RWPE2 (cell line): Measurements from ENCODE around the gene MINDY4.

Source experiments
- ATAC-seq: fragments of 200-7000 bp; cut with Tn5 transposase; 3 replicates; pipeline ENCODE4 v1.9.1; 2021; ENCODE audit warnings: low read depth
- DNase-seq: peaks from one replicate; pipeline ENCODE4 v3.0.0-alpha.2; 2020; ENCODE audit warnings: low spot score
- H3K27ac ChIP-seq: fragments of 450-650 bp; 2 replicates; pipeline ENCODE4 v1.5.1; 2017; ENCODE audit warnings: mild to moderate bottlenecking; ENCODE audit not compliant: poor library complexity, severe bottlenecking
- H3K27me3 ChIP-seq: fragments of 250-450 bp; sonication (Bioruptor Pico); 2 replicates; pipeline ENCODE4 v1.5.1; 2021; ENCODE audit warnings: mild to moderate bottlenecking, moderate library complexity; ENCODE audit not compliant: insufficient read depth, poor library complexity, severe bottlenecking
- H3K36me3 ChIP-seq: fragments of 250-450 bp; sonication (Bioruptor Pico); 2 replicates; pipeline ENCODE4 v1.5.1; 2020; ENCODE audit warnings: low read depth, mild to moderate bottlenecking, moderate library complexity
- H3K4me1 ChIP-seq: fragments of 250-450 bp; sonication (Bioruptor Pico); 2 replicates; pipeline ENCODE4 v1.5.1; 2021; ENCODE audit warnings: mild to moderate bottlenecking, moderate library complexity; ENCODE audit not compliant: insufficient read depth, poor library complexity, severe bottlenecking
- H3K4me3 ChIP-seq: fragments of 250-450 bp; sonication (Bioruptor Pico); 2 replicates; pipeline ENCODE4 v1.5.1; 2021; ENCODE audit warnings: mild to moderate bottlenecking, moderate library complexity; ENCODE audit not compliant: severe bottlenecking
- H3K9me3 ChIP-seq: fragments of 250-450 bp; sonication (Bioruptor Pico); 2 replicates; pipeline ENCODE4 v1.5.1; 2021; ENCODE audit warnings: mild to moderate bottlenecking, moderate library complexity; ENCODE audit not compliant: severe bottlenecking
- TF ChIP-seq, protein P1 (sequence below): fragments of 450-650 bp; IDR thresholded peaks from one replicate; pipeline ENCODE4 v1.5.1; 2017; ENCODE audit warnings: mild to moderate bottlenecking, moderate library complexity; ENCODE audit not compliant: poor library complexity, severe bottlenecking

The MINDY4 gene

DNA sequence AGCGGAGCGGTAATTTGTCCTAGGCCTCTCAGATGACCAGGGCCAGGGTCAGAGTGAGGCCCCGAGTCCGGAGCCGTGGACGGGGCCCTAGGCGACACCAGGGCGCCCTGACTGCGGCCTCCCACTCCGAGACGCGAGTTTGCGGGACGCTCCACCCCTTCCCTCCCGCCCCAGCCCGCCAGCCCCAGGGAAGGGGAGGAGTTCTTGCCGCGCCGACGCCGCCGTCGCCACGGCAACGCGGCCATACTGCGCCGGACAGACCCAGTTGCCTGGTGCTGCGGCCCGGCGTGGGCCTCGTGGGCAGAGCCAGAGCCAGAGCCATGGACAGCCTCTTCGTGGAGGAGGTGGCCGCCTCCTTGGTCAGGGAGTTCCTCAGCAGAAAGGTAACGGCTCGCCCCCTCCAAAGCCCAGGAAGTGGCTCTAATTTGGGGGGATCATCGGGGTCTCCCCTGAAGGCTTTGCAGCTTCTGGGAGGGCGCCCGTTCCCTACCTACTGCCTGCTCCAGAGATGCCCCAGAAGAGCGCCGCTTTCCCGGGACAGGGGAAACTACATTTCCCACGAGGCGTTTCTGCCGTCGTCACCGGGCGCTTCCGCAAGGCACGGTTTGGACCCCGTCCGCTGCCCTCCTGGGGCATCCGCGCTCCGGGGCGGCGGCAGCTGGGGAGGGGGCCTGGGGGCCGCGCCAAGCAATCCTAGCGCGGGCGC lies at the start of gene MINDY4:
Gene MINDY4, plus strand, starts transcription at position 244 of the 706 bp plus-strand sequence. Its CDS starts 77 bp downstream, at position 321.
- H3K27me3 ChIP-seq, result no peaks in the 10 kb centered on the region
- TF ChIP-seq, protein P1, sequence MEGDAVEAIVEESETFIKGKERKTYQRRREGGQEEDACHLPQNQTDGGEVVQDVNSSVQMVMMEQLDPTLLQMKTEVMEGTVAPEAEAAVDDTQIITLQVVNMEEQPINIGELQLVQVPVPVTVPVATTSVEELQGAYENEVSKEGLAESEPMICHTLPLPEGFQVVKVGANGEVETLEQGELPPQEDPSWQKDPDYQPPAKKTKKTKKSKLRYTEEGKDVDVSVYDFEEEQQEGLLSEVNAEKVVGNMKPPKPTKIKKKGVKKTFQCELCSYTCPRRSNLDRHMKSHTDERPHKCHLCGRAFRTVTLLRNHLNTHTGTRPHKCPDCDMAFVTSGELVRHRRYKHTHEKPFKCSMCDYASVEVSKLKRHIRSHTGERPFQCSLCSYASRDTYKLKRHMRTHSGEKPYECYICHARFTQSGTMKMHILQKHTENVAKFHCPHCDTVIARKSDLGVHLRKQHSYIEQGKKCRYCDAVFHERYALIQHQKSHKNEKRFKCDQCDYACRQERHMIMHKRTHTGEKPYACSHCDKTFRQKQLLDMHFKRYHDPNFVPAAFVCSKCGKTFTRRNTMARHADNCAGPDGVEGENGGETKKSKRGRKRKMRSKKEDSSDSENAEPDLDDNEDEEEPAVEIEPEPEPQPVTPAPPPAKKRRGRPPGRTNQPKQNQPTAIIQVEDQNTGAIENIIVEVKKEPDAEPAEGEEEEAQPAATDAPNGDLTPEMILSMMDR, result no peak
- peak within 1 kb of the TSS; percentile 51 for H3K4me3 ChIP-seq
- peaks cover 4% of the 10 kb centered on the region for H3K4me1 ChIP-seq
- H3K27ac ChIP-seq, result no peak within 1 kb of the TSS
- no peak for DNase-seq
- no peaks in the 10 kb centered on the region for H3K36me3 ChIP-seq
- peak; percentile 79 for ATAC-seq
- H3K9me3 ChIP-seq, result no peaks in the 10 kb centered on the region

DNA sequence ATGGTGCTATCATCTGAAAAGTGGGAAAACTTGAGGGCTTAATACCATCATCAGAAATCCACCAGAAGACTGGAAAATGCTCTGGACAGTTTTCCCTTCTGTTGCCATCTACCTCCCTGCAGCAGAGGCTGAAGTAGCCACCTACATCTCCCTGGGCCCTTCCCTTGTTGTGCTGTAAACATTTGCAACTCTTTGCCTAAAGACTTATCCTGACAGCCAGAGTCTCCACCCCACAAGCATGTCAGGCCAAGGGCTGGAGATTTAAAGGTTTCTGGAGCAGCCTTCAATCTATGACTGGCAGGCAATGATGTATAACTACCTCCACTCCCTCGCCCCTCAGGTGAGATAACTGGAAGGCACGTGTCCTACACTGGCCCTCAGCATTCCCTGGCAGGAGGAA lies 49.0 kb upstream of the MINDY4 start:
- H3K27ac ChIP-seq, result no peak overlapping the region
- no peaks in the 10 kb centered on the region for H3K4me1 ChIP-seq
- H3K36me3 ChIP-seq, result no peaks in the 10 kb centered on the region
- H3K9me3 ChIP-seq, result peaks cover 4% of the 10 kb centered on the region
- H3K27me3 ChIP-seq, result peaks cover 14% of the 10 kb centered on the region
- TF ChIP-seq, protein P1, result no peak
- ATAC-seq (no peak), DNase-seq (no peak)
- no peak overlapping the region for H3K4me3 ChIP-seq

DNA sequence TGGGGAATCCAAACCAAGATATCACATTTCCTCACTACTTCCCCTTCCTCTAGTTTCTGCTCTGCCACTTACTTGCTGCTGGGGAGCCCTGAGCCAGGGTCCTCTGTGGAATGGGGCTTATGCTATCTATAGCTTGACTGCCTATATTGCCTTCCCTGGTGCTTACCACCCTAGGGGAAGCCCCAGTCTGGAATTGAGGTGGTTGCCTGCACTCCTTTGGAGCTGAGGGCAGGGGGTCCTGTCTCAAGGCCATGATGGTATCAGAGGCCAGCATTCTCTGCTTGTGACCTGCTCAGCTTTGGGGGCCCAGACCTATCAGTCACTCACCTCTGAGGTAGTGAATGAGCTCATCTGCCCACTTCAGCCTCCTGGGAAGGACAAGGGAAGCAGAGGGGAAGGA lies 48.5 kb upstream of the MINDY4 start:
- H3K9me3 ChIP-seq, result peaks cover 4% of the 10 kb centered on the region
- no peaks in the 10 kb centered on the region for H3K4me1 ChIP-seq
- peaks cover 14% of the 10 kb centered on the region for H3K27me3 ChIP-seq
- H3K4me3 ChIP-seq, result no peak overlapping the region
- H3K27ac ChIP-seq, result no peak overlapping the region
- DNase-seq, result no peak
- TF ChIP-seq, protein P1, result no peak
- no peak for ATAC-seq
- no peaks in the 10 kb centered on the region for H3K36me3 ChIP-seq

DNA sequence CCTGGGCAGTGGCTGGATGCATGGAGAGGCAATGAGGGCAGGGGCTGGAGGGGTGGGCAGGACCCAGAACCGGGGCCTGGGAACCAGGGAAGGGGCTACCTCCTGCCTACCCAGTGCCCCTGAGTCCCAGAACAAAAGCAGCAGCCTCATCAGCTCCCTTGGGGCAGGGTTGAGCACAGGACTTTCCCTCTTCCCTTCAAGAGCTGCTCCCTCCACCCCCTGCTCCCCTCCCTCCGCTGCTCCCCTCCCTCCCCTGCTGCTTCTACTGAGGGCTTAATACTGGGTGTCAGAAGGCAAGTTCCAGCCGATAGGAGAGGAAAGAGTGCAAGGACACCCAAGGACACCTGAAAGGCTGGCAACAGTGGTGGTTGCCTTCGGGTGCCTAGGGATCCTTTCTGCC lies 47.4 kb upstream of the MINDY4 start:
- no peaks in the 10 kb centered on the region for H3K4me1 ChIP-seq
- no peak for ATAC-seq
- peaks cover 14% of the 10 kb centered on the region for H3K27me3 ChIP-seq
- no peaks in the 10 kb centered on the region for H3K9me3 ChIP-seq
- no peak for DNase-seq
- TF ChIP-seq, protein P1, result no peak
- no peaks in the 10 kb centered on the region for H3K36me3 ChIP-seq
- no peak overlapping the region for H3K4me3 ChIP-seq
- H3K27ac ChIP-seq, result no peak overlapping the region

DNA sequence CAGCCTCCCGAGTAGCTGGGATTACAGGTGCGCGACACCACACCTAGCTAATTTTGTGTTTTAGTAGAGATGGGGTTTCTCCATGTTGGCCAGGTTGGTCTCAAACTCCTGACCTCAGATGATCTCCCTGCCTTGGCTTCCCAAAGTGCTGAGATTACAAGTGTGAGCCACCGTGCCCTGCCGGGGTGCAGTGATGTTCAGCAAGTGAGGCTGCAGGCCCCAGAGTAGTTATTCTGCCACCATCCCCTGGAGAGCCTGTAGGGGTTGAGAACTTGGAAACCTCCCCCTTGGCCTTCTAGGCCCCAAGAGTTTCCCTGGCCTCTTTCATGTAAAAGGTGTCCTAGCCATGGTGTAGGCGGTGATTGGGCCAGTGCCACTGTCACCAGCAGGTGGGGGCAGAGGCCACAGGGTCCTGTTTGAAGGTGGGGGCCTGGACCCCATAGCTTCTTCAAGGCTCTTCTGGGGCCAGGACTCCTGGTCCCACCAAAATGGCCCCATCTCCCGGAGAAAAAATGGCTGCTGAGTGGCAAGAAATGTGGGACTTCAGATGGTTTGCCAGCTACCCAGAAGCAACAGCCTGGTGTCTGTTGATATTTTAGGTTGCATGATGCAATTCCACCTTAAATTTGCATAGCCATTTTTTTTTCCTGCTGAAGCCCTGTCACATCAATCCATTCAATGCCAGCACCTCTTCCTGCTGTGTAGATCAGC lies 44.8 kb upstream of the MINDY4 start:
- H3K9me3 ChIP-seq, result no peaks in the 10 kb centered on the region
- no peak overlapping the region for H3K4me3 ChIP-seq
- no peaks in the 10 kb centered on the region for H3K4me1 ChIP-seq
- DNase-seq, result no peak
- ATAC-seq, result no peak
- H3K27ac ChIP-seq, result no peak overlapping the region
- TF ChIP-seq, protein P1, result no peak
- no peaks in the 10 kb centered on the region for H3K36me3 ChIP-seq
- peaks cover 18% of the 10 kb centered on the region for H3K27me3 ChIP-seq
